Measurements from ENCODE around the gene BACE1-AS.

BACE1-AS gene

GRCh38 chr11:117289795-117290194 is 1.4 kb upstream of the BACE1-AS start:
- no peak overlapping the region for H3K27ac ChIP-seq
- TF ChIP-seq ZFX (IDR thresholded peaks at IDR 0.05; ENCODE audit: borderline replicate concordance), result no peak
- no peak for TF ChIP-seq CTCF (IDR thresholded peaks at IDR 0.05)

GRCh38 chr11:117292616-117293015 is 1.5 kb downstream of the BACE1-AS start:
- TF ChIP-seq ZFX (IDR thresholded peaks at IDR 0.05; ENCODE audit: borderline replicate concordance) (no peak), CTCF (IDR thresholded peaks at IDR 0.05) (no peak)
- no peak overlapping the region for H3K27ac ChIP-seq

- TF ChIP-seq CTCF (IDR thresholded peaks at IDR 0.05) (no peak), ZFX (IDR thresholded peaks at IDR 0.05; ENCODE audit: borderline replicate concordance) (no peak)
- no peak overlapping the region for H3K27ac ChIP-seq
Observed at GRCh38 chr11:117295438-117296137, 4.4 kb downstream of the BACE1-AS start.

GRCh38 chr11:117296881-117297280 is 5.7 kb downstream of the BACE1-AS start:
- no peak for TF ChIP-seq CTCF (IDR thresholded peaks at IDR 0.05)
- no peak for TF ChIP-seq ZFX (IDR thresholded peaks at IDR 0.05; ENCODE audit: borderline replicate concordance)
- no peak overlapping the region for H3K27ac ChIP-seq

GRCh38 chr11:117298195-117298594 is 7.0 kb downstream of the BACE1-AS start:
- H3K27ac ChIP-seq, result no peak overlapping the region
- TF ChIP-seq CTCF (IDR thresholded peaks at IDR 0.05), result no peak
- no peak for TF ChIP-seq ZFX (IDR thresholded peaks at IDR 0.05; ENCODE audit: borderline replicate concordance)

GRCh38 chr11:117299351-117300282 is 8.5 kb downstream of the BACE1-AS start:
- no peak for TF ChIP-seq CTCF (IDR thresholded peaks at IDR 0.05)
- no peak overlapping the region for H3K27ac ChIP-seq

GRCh38 chr11:117300283-117300663 is 9.1 kb downstream of the BACE1-AS start:
- no peak overlapping the region for H3K27ac ChIP-seq
- TF ChIP-seq ZFX (IDR thresholded peaks at IDR 0.05; ENCODE audit: borderline replicate concordance) (no peak), CTCF (IDR thresholded peaks at IDR 0.05) (no peak)
